ENCODE data around the gene DAAM1. TPM values are rescaled to one million over a fixed set of nuclear protein-coding genes. Genes with fewer than 3 reads are reported as not detected.

Gene DAAM1
- total RNA-seq, 1 experiment from 2014 or later, result 18.2 TPM

DNA sequence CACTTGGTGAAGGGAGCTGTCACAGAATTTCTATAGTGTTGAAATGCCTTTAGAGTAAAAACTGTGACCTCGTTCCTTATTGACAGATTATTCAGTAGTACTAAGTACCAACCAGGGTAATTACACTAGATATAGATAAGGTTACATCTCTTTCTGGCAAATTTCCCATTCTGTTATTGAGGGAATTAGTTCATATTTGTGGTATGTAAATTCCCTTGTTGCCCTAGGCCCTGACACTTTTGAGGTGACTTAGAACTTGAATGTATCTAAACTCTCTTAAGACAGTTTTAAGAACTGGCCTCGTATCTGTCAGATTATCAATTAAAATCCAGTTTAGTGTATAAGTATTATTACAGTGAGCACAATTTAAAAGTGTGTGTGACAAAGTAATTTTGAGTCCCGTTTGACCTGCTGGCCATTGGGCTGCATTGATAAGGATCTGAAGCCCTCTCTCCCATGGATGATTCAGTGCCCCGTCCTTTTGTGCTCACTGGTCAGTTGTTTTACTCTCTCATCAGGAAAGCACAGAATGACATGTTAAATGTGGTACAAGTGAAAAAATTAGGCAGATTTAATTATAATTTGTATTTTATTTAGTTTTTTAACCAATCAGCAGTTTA lies 153.5 kb downstream of the DAAM1 start:
- peak; percentile 62 for DNase-seq (ENCODE audit: low read depth)

DNA sequence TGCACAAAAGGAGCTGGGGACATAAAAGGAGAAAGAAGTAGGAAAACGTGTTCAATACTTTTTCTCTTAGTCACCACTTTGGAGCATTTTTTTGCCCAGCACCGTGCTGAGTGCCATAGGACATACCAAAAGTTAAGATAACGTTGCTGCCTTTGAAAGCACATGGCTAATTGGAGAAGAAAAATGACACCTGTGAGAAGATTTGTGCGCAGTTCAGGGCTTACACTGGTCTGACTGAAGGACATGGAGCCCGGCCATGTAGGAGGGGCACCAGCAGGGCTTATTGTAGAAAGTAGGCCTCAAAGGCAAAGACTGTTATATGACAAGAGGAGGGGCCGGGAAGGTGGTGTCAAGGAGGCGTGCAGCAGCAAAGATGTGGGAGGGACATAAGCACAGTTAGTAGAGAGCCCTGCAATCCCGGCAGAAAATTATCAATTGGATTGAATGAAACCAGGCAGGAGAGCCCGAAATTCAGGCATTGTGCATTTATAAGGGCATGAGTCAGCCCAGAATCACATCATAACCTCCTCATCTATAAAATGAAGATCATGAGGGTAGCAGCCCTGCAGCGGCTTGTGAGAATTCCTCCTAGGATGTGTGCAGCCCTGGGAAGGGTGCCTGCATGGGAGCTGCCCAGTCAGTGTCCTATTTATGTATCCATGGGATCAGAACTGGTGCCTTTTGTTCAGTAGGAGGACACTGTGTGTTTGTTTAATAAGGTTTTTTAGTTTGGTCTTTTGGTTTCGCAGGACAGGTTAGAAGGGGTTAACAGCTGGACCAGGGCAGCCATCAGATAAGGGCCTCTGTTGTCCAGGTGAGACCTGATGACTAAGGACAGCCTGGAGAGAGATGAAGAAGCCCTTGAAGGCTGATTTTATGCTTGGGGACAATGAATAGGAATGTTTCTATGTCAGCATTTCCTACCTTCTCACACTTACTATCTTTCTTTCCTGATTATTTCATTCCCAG lies 154.3 kb downstream of the DAAM1 start:
- DNase-seq (ENCODE audit: low read depth), result peak; percentile 74

DNA sequence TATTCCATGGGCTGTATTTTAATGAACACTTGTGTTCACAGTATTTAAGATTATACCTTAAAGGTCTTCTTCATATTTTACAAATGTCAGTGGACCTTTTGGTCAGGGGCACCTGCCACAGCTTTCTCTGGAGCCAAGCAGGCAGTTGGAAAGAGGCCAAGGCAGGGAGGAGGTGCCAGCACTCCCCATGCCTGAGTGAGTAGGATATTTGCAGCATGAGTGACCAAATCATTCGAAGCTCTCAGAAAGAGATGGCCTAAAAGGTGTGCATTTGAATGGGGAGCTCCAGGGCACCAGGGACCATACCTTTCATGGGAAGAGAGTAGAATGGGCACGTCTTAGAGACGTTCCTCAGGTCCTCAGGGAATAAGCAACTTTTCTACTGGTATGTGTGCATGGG lies 155.1 kb downstream of the DAAM1 start:
- peak; percentile 35 for DNase-seq (ENCODE audit: low read depth)

DNA sequence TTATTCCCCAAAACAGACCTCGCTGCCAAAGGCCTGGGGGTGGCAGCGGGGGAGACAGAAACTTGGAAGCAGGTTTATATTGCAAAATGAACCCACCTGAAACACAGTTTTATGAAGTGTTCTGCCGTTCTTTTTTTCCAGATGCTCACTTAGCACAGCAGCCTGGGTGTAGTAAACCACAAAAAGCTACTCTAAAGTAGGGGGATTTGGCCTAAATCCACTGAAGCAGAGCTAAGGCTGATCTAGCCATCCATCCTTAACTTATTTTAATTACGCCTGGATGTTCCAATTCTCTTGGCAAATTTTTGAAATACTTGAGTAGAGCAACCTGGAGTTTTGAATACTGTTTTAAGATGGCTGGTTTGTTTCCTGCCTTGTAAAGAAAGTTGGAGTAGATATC lies 155.5 kb downstream of the DAAM1 start:
- no peak for DNase-seq (ENCODE audit: low read depth)

DNA sequence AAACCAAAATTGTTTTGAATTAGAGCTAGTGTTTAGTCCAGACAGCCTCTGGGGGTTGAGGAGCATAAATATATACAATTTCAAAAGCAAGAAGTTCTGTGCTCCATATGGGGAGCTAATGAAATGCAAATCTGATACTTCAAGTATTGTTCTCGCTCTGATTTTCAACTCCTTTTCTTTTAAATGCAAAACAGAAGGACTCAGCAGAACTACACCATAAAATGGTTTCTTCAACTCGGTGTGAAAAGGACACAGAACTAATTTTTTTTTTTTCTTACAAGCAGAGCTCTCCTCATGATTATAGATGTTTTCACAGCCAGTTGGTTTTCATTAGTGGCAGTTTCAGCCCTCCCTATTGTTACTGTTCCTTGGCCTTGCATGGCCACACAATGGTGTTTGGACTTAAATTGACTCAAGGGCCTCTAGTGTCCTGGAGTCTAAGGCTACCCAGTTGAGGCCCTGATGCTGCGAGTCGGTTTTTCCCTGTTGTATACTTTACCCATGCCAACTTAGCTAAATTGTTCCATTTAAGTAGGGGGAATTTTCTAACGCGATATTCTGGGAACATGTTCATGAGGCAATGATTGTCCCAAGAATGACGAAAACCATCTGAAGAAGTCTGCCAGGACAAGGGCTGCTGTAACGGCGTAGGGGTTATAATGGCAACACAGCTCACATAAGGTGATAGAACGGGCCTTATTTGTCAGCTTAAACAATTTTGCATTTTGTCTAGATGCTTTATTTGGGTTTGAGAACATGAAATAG lies 156.4 kb downstream of the DAAM1 start:
- no peak for DNase-seq (ENCODE audit: low read depth)

DNA sequence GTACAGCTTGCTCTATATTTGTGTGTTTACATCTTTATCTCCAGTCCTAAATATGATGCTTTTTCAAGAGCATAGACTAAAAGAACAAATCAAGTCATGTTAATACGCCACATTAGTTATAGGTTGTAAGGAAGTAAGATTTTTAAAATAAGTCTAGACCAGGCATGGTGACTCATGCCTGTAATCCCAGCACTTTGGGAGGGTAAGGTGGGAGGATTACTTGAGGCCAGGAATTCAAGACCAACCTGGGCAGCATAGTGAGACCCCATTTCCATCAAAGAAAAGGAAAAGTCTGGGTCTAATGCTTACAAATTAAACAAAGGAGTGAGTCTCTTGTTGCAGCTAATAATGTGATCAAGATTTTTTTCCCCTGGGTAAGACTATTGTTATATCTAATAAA lies 157.9 kb downstream of the DAAM1 start:
- no peak for DNase-seq (ENCODE audit: low read depth)

DNA sequence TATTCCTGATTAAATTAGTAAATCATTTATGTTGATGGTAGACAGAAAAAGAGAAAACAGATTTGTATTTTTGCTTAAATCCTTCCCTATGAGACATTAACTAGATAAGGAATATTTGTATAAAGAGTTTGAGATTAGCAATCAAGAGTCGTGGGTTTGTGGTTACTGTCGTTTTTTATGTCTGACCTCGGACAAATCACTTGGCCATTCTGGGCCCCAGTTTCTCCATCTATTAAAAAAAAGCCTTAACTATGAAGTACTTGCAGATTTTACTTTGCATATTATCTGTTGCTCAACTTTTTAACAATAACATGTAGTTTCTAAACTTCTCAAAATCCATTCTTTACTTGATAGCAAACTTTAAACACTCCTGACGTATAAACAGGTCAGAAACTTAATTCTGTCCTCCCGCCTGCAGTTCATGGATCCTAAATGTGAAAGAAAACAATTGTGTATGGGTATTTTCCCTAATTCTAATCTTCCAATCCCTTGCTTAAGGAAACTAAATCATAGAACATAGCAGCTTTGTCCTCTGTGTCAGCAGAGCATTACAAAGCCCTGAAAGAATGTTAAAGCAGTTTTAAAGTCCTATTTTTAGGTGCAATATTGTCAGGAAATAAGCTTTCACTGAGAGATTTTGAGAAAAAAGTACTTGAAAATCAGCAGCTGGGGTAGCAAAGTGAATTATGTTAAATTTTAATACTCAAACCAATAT lies 158.5 kb downstream of the DAAM1 start:
- DNase-seq (ENCODE audit: low read depth), result no peak

DNA sequence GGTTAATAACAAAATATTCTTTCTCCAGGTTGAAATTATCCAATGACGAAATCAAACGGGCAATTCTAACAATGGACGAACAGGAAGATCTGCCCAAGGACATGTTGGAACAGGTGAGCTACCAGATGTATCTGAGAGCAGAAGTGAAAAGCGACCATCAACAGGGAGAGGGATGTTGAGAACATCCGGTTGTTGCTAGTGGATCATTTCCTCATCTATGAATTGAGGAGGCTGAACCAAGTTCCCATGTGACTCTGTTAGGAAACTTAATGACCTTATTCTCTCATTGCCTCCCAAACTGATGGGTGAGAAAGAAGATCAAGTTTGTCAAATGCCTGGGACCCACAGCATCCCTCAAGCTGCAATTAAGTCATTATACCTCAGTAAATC lies 159.0 kb downstream of the DAAM1 start:
- DNase-seq (ENCODE audit: low read depth), result no peak

DNA sequence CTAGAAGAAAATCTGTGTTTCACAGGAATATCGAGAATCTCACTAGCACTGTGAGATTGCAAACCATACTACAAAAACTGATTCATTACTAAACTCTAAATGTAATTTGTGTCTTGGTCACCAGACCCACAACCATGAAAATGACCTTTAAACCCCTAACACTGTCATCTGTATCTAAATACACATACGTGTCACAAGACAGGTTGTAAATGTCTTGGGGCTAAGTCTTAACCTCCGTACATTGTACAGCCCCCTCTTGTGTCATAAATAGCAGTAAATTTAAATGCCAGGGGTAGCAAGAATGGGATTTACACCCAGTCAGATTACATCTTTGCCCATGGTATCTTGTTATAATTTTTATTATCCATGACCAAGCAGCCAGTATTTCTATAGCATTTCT lies 159.4 kb downstream of the DAAM1 start:
- no peak for DNase-seq (ENCODE audit: low read depth)

DNA sequence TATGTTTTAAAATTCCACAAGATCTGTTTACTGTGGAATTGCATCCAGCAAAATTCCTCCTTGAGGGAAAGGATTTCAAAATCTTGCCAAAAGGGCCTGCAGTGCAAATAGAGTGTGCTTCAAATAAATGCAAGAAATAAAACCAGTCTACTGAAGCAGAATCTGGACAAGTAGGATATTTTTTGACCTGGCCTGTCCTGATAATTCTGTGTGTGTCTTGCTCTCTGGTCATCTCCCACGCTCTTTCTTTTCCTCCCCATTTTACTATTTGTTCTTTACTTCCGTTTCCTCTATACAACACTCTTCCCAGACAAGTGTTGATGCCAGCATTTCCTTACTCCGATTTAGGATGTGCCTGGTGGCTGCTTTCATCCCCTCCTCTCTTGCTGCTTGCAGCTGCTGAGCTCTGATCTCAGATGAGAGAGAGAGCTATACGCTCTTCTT lies 160.8 kb downstream of the DAAM1 start:
- DNase-seq (ENCODE audit: low read depth), result no peak

DNA sequence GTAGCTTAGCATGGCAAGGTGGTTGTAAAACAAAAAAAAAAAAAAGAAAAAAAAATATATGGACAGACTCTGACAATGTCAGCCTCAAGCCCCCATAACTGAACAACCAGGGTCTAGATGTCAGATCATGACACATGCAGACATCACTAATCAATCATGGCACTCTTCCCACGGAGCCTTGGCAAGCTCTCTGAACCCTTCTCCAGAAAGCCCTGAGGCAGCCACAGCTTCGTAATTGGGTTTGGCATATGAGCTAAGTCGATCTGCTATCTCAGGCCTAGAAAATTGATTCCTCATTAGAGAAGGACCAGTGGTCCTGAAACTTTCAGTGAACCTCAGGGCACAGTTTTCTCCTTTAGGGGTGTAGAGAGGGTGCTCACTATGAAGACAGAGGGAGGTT lies 164.5 kb downstream of the DAAM1 start:
- peak; percentile 40 for DNase-seq (ENCODE audit: low read depth)

DNA sequence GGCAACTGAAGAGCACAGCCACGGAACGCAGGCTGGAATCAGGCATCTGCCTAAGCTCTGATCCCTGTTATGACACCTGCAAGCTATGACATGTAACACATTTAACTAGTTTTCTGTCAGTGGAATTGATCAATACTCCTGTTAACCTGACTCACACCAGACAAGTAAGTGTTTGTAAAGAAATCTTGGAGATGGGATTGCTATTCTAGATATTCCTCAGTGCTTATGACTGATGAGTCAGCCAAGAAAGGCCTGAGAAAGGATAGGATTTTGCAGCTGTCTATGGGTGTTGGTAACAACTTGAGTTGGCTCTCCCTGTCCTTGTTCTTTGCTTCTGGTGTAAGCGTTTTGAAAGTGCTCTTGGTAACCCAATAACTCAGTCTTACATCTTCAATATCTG lies 166.2 kb downstream of the DAAM1 start:
- DNase-seq (ENCODE audit: low read depth), result peak; percentile 14

DNA sequence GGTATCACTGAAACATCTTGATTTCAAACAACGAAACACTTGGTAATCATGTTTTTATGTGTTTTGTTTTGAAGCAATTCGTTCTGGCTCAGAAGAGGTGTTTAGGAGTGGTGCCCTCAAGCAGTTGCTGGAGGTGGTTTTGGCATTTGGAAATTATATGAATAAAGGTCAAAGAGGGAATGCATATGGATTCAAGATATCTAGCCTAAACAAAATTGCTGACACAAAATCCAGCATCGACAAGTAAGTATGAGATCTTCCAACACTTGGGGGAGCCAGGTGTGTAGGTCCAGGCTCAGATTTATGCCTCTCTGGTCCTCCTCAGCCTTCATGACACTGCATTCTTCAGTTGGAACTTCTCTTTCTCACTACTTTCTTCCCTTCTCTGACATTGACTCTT lies 166.6 kb downstream of the DAAM1 start:
- DNase-seq (ENCODE audit: low read depth), result no peak

DNA sequence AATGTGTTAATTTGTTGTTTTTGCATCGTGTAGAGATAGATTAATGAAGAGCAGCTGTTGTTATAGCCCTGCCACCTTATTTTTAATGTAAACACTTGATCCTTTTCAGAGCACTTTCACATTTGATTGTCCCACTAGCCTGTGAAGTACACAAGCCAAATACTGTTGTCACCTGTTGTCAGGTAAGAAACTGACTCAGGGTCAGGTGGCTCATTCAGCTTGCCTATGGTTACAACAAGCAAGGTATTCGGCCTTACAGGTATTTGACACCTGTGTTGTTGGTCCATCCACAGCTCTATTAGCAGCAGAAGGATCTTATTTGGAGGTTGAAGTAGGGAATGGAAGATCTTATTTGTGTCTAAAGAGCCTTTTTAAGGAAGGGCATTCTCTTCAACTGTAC lies 167.8 kb downstream of the DAAM1 start:
- no peak for DNase-seq (ENCODE audit: low read depth)

DNA sequence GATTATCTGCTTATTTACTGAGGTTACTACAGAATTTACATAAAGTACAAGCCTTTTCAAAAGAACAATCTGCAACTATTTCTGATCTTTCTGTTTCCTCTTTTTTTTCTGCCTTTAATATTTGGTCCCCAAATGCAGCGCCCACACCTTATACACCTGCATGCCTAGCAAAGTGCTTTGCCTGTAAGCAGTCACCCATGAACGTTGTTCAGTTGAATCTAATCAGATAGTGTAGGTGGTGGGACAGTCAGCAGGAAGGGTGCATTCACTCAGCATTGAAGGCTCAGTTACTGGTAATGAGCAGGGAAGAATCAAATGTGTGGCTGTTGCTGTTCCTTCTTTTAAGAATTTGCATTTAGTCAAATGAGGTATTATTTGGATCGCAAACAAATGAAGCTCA lies 168.3 kb downstream of the DAAM1 start:
- no peak for DNase-seq (ENCODE audit: low read depth)

DNA sequence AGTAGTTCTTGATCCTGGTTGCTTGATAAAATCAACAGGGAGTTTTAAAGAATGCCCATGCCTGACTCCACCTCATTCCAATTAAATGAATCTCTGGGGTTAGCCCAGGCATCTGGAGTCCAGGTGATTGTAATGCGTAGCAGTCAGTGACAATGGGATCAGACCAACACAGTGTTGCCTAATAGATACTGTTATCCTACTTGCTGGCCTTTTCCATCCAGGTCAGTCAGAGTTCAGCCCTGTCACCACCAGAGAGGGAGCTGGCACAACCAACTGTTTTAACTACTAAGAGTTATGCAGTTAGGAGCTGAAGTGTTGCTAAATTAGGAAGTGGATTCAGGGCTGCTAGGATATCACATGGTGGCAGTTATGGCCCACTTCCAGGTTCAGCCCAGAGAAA lies 169.6 kb downstream of the DAAM1 start:
- DNase-seq (ENCODE audit: low read depth), result peak; percentile 86

DNA sequence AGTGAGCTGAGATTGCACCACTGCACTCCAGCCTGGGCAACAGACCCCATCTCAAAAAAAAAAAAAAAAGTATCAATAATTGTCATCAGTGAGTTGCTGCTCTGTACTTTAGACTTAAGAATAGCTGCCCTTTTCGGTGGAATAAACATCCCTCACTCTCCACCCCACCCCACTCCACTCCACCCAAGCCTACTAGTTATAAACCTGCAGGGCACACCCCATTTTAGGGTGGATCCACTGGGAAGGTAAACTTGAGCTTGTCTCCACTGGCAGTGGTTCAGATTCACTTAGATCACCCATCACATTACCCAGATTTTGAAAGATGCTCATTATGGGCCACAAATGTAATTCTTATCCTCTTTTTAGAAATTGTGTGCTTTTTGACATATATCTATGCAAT lies 170.3 kb downstream of the DAAM1 start:
- DNase-seq (ENCODE audit: low read depth), result no peak

DNA sequence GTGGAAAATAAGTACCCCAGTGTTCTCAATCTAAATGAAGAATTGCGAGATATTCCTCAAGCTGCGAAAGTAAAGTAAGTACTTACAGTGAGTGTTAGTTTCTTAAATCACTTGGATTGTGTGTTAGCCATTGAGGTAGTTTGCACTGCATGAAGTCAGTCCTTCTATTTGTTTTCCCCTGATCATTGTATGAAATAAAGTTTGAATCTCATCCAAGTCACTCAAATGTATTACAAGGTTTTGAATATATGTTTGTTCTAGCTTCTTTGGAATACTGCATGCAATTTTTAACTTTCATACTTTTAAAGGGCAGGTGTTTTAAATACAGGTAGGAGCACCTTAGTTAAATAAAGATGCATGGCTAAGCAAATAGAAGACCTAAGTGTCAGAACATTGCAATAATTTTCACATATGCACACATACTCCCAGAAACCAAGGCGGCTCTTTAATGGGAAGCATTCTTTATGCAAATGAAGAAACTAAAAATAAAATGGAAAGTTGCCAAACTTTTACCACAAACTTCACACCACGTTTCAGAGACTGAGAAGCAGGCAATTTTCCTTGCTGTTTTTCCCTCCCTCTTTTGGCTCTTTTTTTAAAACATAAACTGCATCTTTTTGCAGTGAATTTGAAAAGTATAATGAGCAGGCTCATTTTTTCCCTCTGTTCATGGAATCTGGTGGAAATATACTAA lies 171.1 kb downstream of the DAAM1 start:
- DNase-seq (ENCODE audit: low read depth), result peak; percentile 20

DNA sequence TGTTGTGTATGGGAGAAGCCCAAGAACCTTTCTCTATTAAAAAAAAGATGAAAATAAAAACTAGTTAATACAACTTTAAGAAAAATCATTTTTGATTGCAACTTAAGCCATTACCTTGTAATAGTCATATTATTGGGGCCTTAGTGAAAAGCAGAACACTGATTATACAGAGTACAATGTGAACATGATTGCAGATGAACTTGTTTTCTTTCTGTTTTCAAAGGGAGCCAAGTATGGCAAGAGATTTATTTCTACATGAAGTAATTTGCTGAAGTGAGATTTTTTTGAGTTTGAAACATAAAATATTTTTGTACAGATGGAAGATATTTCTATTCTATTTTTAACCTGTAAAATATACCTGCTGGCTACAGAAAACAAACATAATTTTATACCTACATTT lies 171.8 kb downstream of the DAAM1 start:
- DNase-seq (ENCODE audit: low read depth), result no peak

DNA sequence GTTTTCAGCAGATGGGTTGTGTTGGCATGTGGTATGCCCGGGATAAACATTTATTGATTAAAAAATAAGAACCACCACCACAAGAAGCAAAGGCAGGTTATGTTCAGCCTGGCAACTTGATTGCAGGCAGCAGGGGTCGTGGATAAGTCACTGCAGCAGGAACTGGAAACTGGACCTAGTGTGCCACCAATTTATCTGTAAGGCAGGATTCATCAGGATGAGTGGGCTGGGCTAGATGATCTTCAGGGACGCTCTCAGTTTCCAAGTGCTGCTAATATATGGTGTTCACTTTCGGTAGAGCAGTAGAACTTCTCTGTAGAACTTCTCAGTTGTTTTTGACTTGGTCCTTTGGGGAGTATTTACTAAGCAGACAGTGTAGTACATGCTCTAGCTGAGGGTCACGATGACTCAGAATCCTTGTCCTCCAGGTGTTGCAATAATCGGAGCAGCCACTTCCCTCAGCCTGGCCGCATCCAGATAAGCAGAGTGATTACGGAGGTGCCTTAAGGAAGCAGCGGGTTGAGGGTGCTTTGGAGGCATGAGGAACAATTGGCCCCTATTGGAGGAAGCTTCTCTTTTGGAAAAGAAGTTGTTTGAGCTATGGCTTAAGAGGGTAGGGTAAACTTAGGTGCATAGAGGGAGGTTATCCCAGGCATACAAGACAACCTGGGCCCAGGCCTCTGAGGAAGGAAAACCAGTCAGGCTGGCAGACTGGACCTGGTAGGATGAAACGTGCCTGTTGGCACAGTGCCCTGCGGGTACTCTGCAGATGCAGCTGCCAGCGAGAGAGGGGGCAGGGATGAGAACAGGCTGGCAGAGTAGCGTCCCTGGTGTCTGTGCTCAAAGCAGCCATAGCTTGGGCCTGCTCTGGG lies 172.7 kb downstream of the DAAM1 start:
- DNase-seq (ENCODE audit: low read depth), result peak; percentile 94

Data from M059J (cell line).